Mesenchymal stem cell (in vitro differentiated cells and primary cell): ENCODE data around the gene TCF4.
A peak's percentile ranks its signal among the peaks of the same experiment; 100 is the strongest.

Experiments
- DNase-seq: peaks from one replicate; pipeline ENCODE4 v3.0.0-alpha.2; 2013
- H2AFZ ChIP-seq: one replicate; pipeline ENCODE4 v1.6.1; 2013; ENCODE audit warnings: low read depth, mild to moderate bottlenecking, control low read depth, inconsistent platforms, low read length, moderate library complexity
- H2AK5ac ChIP-seq: 2 replicates; pipeline ENCODE4 v1.6.1; 2013; ENCODE audit warnings: low read length, moderate library complexity, mild to moderate bottlenecking, inconsistent platforms; ENCODE audit not compliant: severe bottlenecking
- H2BK120ac ChIP-seq: one replicate; pipeline ENCODE4 v1.6.1; 2013; ENCODE audit warnings: low read depth, mild to moderate bottlenecking, inconsistent platforms, low read length, moderate library complexity
- H2BK12ac ChIP-seq, 2 experiments: one replicate each; pipeline ENCODE4 v1.6.1; 2013; ENCODE audit warnings: inconsistent platforms in 2 of 2, low read length in 2 of 2, mild to moderate bottlenecking in 2 of 2, moderate library complexity in 2 of 2, control low read depth in 1 of 2
- H2BK15ac ChIP-seq: one replicate; pipeline ENCODE4 v1.6.1; 2013; ENCODE audit warnings: mild to moderate bottlenecking, low read depth, inconsistent platforms; ENCODE audit not compliant: poor library complexity, severe bottlenecking
- H2BK5ac ChIP-seq: 2 replicates; pipeline ENCODE4 v1.6.1; 2013; ENCODE audit warnings: low read depth, mild to moderate bottlenecking, low read length, control low read depth, inconsistent platforms; ENCODE audit not compliant: poor library complexity, severe bottlenecking
- H3K14ac ChIP-seq, 2 experiments: one replicate each; pipeline ENCODE4 v1.6.1; 2013; ENCODE audit warnings: inconsistent platforms in 2 of 2, low read length in 2 of 2, control low read depth in 1 of 2, mild to moderate bottlenecking in 1 of 2, moderate library complexity in 1 of 2
- H3K18ac ChIP-seq, 2 experiments: one replicate each; pipeline ENCODE4 v1.6.1; 2013; ENCODE audit warnings: inconsistent platforms in 2 of 2, low read length in 2 of 2, control low read depth in 1 of 2, low read depth in 1 of 2, mild to moderate bottlenecking in 1 of 2
- H3K23ac ChIP-seq, 2 experiments: one replicate each; pipeline ENCODE4 v1.6.1; 2013; ENCODE audit warnings: inconsistent platforms in 2 of 2, low read length in 2 of 2, mild to moderate bottlenecking in 2 of 2, moderate library complexity in 2 of 2, control low read depth in 1 of 2
- H3K27ac ChIP-seq: 2 replicates; pipeline ENCODE4 v1.5.1; 2013; ENCODE audit warnings: mild to moderate bottlenecking, moderate library complexity, low read length, control low read depth, inconsistent platforms; ENCODE audit not compliant: poor library complexity, severe bottlenecking
- H3K27me3 ChIP-seq, 2 experiments: 2 replicates each; pipeline versions ENCODE4 v1.6.1 to v1.7.0; 2013; ENCODE audit warnings: low read length in 2 of 2, mild to moderate bottlenecking in 2 of 2, moderate library complexity in 2 of 2, control low read depth in 1 of 2, inconsistent platforms in 1 of 2; ENCODE audit not compliant: control insufficient read depth in 1 of 2, insufficient read depth in 1 of 2
- H3K36me3 ChIP-seq, 2 experiments: 2 replicates each; pipeline versions ENCODE4 v1.6.1 to v1.7.0; 2013; ENCODE audit warnings: low read length in 2 of 2, control low read depth in 1 of 2, inconsistent platforms in 1 of 2, low read depth in 1 of 2, mild to moderate bottlenecking in 1 of 2; ENCODE audit not compliant: insufficient read depth in 2 of 2, control insufficient read depth in 1 of 2
- H3K4ac ChIP-seq, 2 experiments: one replicate each; pipeline ENCODE4 v1.6.1; 2013; ENCODE audit warnings: inconsistent platforms in 2 of 2, low read length in 2 of 2, mild to moderate bottlenecking in 2 of 2, moderate library complexity in 2 of 2, control low read depth in 1 of 2, low read depth in 1 of 2
- H3K4me1 ChIP-seq: 2 replicates; pipeline ENCODE4 v1.6.1; 2013; ENCODE audit warnings: low read depth, low read length, control low read depth; ENCODE audit not compliant: control insufficient read depth, insufficient read depth
- H3K4me2 ChIP-seq: 2 replicates; pipeline ENCODE4 v1.6.1; 2013; ENCODE audit warnings: low read length, mild to moderate bottlenecking, inconsistent platforms; ENCODE audit not compliant: poor library complexity, severe bottlenecking
- H3K4me3 ChIP-seq, 2 experiments: 2 replicates each; pipeline versions ENCODE4 v1.5.1 to v1.7.0; 2013; ENCODE audit warnings: low read length in 2 of 2, mild to moderate bottlenecking in 2 of 2, control low read depth in 1 of 2, low read depth in 1 of 2; ENCODE audit not compliant: insufficient read depth in 1 of 2
- H3K79me1 ChIP-seq: replicated peaks from 2 replicates; pipeline ENCODE4 v1.6.1; 2013; ENCODE audit warnings: mild to moderate bottlenecking, control low read depth, low read length, inconsistent platforms; ENCODE audit not compliant: poor library complexity, severe bottlenecking
- H3K9ac ChIP-seq: 2 replicates; pipeline ENCODE4 v1.7.0; 2013; ENCODE audit warnings: mild to moderate bottlenecking, low read length, moderate library complexity
- H3K9me3 ChIP-seq: 2 replicates; pipeline ENCODE4 v1.7.0; 2013; ENCODE audit warnings: mild to moderate bottlenecking, low read length; ENCODE audit not compliant: control insufficient read depth
- H4K8ac ChIP-seq: one replicate; pipeline ENCODE4 v1.6.1; 2013; ENCODE audit warnings: inconsistent platforms, mild to moderate bottlenecking, low read length, moderate library complexity
- H4K91ac ChIP-seq: one replicate; pipeline ENCODE4 v1.6.1; 2013; ENCODE audit warnings: mild to moderate bottlenecking, low read length, inconsistent platforms
- WGBS: methylation state at CpG from one replicate; pipeline ENCODE4 v1.1.7; 2013; ENCODE audit warnings: mixed read lengths; 5-methylcytosine and 5-hydroxymethylcytosine counted together

TCF4 gene

DNA sequence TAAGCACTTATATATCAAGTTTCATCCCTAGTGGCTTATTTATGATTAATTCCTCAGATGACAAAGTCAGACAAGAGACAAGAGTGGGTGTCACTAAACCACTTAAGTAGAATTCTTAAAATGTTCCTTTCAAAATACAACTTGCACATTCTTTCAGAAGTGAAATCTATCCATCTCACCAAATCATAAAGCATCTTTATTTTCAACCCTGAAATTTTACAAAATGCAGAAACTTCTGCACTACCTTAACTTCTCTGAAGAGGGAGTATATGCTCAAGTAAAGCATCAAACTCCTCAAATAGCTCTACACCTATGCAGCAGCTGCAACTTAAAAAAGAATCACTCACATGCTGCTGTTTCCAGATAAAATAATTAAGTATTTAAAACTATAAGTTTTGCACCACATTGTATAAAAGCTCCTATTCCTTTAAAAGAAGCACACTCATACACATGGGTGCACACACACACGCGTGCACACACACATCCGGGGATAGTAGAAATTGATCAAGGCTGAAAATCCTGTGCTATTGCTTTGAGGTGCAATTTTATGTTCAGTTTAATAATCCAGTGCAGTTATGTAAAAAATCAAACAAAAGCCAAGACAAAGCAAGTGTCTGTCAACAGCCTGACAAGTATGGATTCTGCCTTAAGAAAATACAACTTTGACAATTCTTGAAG, 244.5 kb downstream of the TCF4 start:
- no peak overlapping the region for H3K14ac ChIP-seq
- no peak overlapping the region for H3K4ac ChIP-seq
- no peaks in the 10 kb centered on the region for H3K9me3 ChIP-seq
- H3K18ac ChIP-seq: no peak overlapping the region
- no peak overlapping the region for H2BK5ac ChIP-seq
- H3K4me2 ChIP-seq: no peak overlapping the region
- no peak overlapping the region for H3K27ac ChIP-seq
- no peak overlapping the region for H2AK5ac ChIP-seq
- H3K9ac ChIP-seq: peak overlapping the region; percentile 40
- no peaks in the 10 kb centered on the region for H3K4me1 ChIP-seq
- H3K36me3 ChIP-seq: peaks cover 3 to 12% of the 10 kb centered on the region in 2 experiments
- H2AFZ ChIP-seq: no peak overlapping the region
- H3K79me1 ChIP-seq: no peaks in the 10 kb centered on the region
- no peak overlapping the region for H2BK120ac ChIP-seq
- no peaks in the 10 kb centered on the region for H3K27me3 ChIP-seq
- no peak overlapping the region for H2BK15ac ChIP-seq
- H4K8ac ChIP-seq: no peak overlapping the region
- DNase-seq: peak; percentile 43
- no peak overlapping the region for H3K4me3 ChIP-seq
- no peak overlapping the region for H4K91ac ChIP-seq
- no peak overlapping the region for H2BK12ac ChIP-seq
- 100% methylated on average over 3 of the region's 3 CpGs for WGBS
- no peak overlapping the region for H3K23ac ChIP-seq

DNA sequence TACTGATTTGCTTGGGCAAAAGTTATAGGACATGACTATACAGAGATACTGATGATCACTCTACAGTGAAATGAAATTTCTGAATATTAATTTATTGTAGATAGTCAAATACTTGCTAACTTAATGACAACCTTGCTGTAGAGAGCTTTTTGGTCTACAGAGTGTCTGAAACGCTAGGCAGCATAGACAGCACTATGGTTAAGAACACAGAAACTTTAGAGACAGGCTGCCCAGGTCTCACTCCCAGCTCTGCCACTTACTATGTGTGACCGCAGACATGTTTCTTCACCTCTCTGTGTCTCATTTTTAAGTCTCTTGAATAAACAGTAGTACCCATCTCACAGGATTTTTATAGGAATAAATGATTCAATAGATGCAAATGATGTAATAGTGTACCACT, 247.0 kb downstream of the TCF4 start:
- 100% methylated on average over 1 of the region's 2 CpGs for WGBS
- Histone ChIP-seq H3K4me2 (no peak overlapping the region), H3K14ac (no peak overlapping the region), H3K4ac (no peak overlapping the region), H3K27me3 (no peaks in the 10 kb centered on the region), H4K8ac (no peak overlapping the region), H3K27ac (no peak overlapping the region), H2BK15ac (no peak overlapping the region), H3K36me3 (no peaks in the 10 kb centered on the region), H2BK120ac (no peak overlapping the region), H3K9ac (no peak overlapping the region), H2BK12ac (no peak overlapping the region), H2BK5ac (no peak overlapping the region), H3K79me1 (no peaks in the 10 kb centered on the region), H2AK5ac (no peak overlapping the region), H3K18ac (no peak overlapping the region), H3K4me1 (no peaks in the 10 kb centered on the region), H2AFZ (no peak overlapping the region), H3K23ac (no peak overlapping the region), H4K91ac (no peak overlapping the region), H3K4me3 (no peak overlapping the region), H3K9me3 (no peaks in the 10 kb centered on the region)
- DNase-seq: no peak

DNA sequence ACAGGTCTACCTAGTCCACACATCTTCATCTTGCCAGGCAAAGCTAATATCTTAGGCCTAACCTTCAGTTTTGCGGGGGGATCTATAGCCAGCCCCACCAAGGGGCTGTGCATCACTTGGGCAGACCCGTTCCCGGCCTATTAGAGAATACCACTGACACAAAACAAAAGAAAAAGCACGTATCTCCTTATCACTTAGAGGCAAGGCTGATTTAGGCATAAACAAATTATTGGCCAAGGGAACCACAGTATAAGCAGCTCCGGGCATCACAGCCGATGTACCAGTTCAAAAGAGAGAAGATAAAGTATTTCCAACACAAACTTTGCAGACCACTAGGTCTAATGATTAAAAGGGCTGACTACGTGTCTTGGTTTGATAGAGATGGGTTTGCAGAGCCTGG, 248.0 kb downstream of the TCF4 start:
- H3K14ac ChIP-seq: no peak overlapping the region
- no peak overlapping the region for H2BK5ac ChIP-seq
- H3K9ac ChIP-seq: peak overlapping the region; percentile 67
- no peak overlapping the region for H2BK12ac ChIP-seq
- no peak for DNase-seq
- H2BK15ac ChIP-seq: no peak overlapping the region
- no peak overlapping the region for H3K4me3 ChIP-seq
- H3K79me1 ChIP-seq: no peaks in the 10 kb centered on the region
- no peak overlapping the region for H3K18ac ChIP-seq
- no peak overlapping the region for H4K91ac ChIP-seq
- H3K9me3 ChIP-seq: no peaks in the 10 kb centered on the region
- no peak overlapping the region for H2AK5ac ChIP-seq
- no peak overlapping the region for H3K27ac ChIP-seq
- H3K4me1 ChIP-seq: no peaks in the 10 kb centered on the region
- no peaks in the 10 kb centered on the region for H3K27me3 ChIP-seq
- no peaks in the 10 kb centered on the region for H3K36me3 ChIP-seq
- 88% methylated on average over 5 of the region's 7 CpGs for WGBS
- no peak overlapping the region for H3K23ac ChIP-seq
- H3K4ac ChIP-seq: no peak overlapping the region
- H3K4me2 ChIP-seq: no peak overlapping the region
- H2AFZ ChIP-seq: no peak overlapping the region
- H4K8ac ChIP-seq: no peak overlapping the region
- H2BK120ac ChIP-seq: no peak overlapping the region

DNA sequence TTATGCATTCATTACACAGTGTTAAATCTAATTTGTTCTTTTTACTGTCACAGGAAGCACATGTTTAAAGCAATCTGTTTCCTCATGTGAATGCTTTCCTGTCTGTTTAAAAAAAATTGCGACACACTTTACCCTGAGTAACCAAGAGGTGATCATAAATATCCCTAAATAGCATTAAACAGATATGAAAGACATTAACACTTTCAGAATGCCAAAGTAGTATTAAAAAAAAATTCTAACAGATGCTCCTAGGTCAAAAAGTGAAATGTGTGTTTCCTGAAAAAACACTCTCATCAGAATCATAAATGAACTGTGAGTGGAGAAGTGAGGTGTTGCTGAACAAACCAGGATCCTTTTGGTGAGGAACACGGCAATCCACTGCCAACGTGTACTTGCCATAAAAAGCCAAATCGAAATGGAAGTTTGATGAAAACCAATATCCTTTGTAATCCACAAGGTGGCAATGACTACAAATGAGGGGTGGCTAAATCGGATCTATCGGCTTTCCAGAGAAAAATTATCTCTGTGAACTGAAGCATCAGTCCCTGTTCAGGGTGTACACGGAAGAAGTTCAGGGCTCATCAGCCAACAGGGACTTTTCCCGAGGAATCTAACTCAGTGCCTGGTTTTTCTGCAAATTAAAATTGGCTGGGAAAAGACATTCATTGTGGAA, 248.9 kb downstream of the TCF4 start:
- Histone ChIP-seq H4K91ac (no peak overlapping the region), H2BK120ac (no peak overlapping the region), H3K79me1 (no peaks in the 10 kb centered on the region), H3K9ac (peak overlapping the region; percentile 67), H2BK12ac (no peak overlapping the region), H3K27me3 (no peaks in the 10 kb centered on the region), H3K14ac (no peak overlapping the region), H3K23ac (no peak overlapping the region), H3K9me3 (no peaks in the 10 kb centered on the region), H2BK15ac (no peak overlapping the region), H3K4ac (no peak overlapping the region), H2AFZ (no peak overlapping the region), H3K36me3 (no peaks in the 10 kb centered on the region), H2AK5ac (no peak overlapping the region), H3K4me2 (no peak overlapping the region), H4K8ac (no peak overlapping the region), H2BK5ac (no peak overlapping the region), H3K18ac (no peak overlapping the region), H3K27ac (no peak overlapping the region), H3K4me1 (no peaks in the 10 kb centered on the region), H3K4me3 (peak overlapping the region in 1 of 2 experiments; percentile 7)
- DNase-seq: peak; percentile 19
- 75% methylated on average over 8 of the region's 8 CpGs for WGBS
